Measurements from ENCODE around the gene GPR183. TPM values are rescaled to one million over a fixed set of nuclear protein-coding genes. Genes with fewer than 3 reads are reported as not detected.

GPR183 gene
- total and polyA plus RNA-seq, 10 of the 15 experiments (the other 5 are each of a cell fraction or from before 2014, with no cell fraction given) = 134 to 669 (median 225) TPM

DNA sequence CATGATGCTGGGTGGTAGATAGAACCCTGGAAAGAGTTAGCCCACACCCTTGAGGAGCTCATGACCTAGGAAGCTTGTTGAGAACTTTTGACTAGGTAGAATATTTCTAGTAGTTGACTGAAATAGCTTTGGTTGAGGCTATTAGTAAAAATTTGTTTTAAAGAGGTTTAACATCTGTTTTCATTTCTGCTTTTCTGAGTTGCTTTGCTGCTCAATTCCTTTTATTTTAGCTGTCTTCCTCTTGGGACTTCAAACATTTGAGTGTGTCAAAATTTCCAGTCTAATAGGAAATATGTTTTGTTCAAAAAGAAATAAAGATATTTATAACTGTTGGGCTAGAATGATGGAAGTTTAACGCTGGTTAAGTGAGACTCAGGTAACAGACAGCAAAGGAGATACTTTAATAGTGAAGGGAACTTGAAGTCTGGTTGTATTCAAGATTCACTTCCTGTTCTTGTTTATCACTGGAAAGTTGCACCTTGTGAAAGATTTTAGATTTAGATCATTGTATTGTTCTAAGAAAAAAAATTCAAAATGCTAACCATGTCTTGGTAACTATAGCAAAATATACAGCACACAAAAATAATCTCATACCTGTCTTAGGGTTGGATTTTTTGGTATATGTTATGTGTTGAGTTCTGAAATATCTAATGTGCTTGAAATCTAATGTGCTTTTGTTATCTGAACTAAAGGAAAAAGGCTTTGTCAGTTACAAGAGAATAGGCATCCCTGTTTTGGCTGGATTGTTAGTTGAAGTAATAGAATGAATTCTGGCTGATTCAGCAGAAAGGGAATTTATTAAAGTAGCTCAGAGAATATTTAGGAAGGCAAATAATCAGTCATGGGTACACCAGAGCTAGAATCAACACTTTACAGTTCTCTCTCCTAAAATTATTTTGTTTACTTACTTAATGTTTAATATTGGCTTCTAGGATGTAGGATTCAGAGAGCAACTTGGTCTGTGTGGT is 24.7 kb downstream of the GPR183 start (continued):
- TF ChIP-seq CEBPB (IDR thresholded peaks at IDR 0.05; ENCODE audit: borderline replicate concordance in 1 of 2, low read depth in 2 of 2, low read length in 2 of 2) = 0 out of 4 replicates have a peak, but pooled peaks of 1 of the 2 experiments have one; percentile 37
- TF ChIP-seq, protein P1, sequence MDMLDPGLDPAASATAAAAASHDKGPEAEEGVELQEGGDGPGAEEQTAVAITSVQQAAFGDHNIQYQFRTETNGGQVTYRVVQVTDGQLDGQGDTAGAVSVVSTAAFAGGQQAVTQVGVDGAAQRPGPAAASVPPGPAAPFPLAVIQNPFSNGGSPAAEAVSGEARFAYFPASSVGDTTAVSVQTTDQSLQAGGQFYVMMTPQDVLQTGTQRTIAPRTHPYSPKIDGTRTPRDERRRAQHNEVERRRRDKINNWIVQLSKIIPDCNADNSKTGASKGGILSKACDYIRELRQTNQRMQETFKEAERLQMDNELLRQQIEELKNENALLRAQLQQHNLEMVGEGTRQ (IDR thresholded peaks at IDR 0.05; ENCODE audit: borderline replicate concordance, low read depth, low read length) = no peak
- TF ChIP-seq SPI1 (IDR thresholded peaks at IDR 0.05; ENCODE audit: borderline replicate concordance, insufficient read depth, low read depth, low read length) = peak; percentile 90
- peak; percentile 28; the same call in 1 of the 2 replicates for TF ChIP-seq CREB1 (IDR thresholded peaks at IDR 0.05; ENCODE audit: low read depth)
- TF ChIP-seq JUNB (IDR thresholded peaks at IDR 0.05) = peak; percentile 67
- TF ChIP-seq SIN3A (IDR thresholded peaks at IDR 0.05; ENCODE audit: low read depth, low read length) = no peak
- TF ChIP-seq LARP7 (IDR thresholded peaks at IDR 0.05) = no peak
- TF ChIP-seq MTA2 (IDR thresholded peaks at IDR 0.05; ENCODE audit: low read depth) = peak; percentile 87
- peak; percentile 89 to 94 for TF ChIP-seq IKZF2 (IDR thresholded peaks at IDR 0.05)
- TF ChIP-seq EED (IDR thresholded peaks at IDR 0.05; ENCODE audit: low read depth) = peak; percentile 45; the same call in 1 of the 2 replicates
- no peak for TF ChIP-seq RBBP5 (conservative IDR thresholded peaks at IDR 0.05)
- no peak for TF ChIP-seq ZZZ3 (IDR thresholded peaks at IDR 0.05; ENCODE audit: control insufficient read depth, insufficient read length, low read depth)
- peak; percentile 96 for TF ChIP-seq FOXM1 (IDR thresholded peaks at IDR 0.05; ENCODE audit: low read depth, low read length)
- no peak for TF ChIP-seq ZNF384 (IDR thresholded peaks at IDR 0.05; ENCODE audit: borderline replicate concordance, low read depth, low read length)
- peak; percentile 72; the same call in 1 of the 2 replicates for TF ChIP-seq BCL11A (IDR thresholded peaks at IDR 0.05; ENCODE audit: low read depth, low read length)
- TF ChIP-seq TCF12 (IDR thresholded peaks at IDR 0.05; ENCODE audit: low read depth, low read length) = 0 out of 2 replicates have a peak, but pooled peaks have one; percentile 19
- no peak for TF ChIP-seq ZNF622 (IDR thresholded peaks at IDR 0.05)
- TF ChIP-seq POLR2AphosphoS2 (IDR thresholded peaks at IDR 0.05; ENCODE audit: low read depth, low read length) = no peak
- no peak for TF ChIP-seq RCOR1 (conservative IDR thresholded peaks at IDR 0.05; ENCODE audit: low read depth, low read length)
- peak; percentile 75 for TF ChIP-seq CREM (IDR thresholded peaks at IDR 0.05; ENCODE audit: low read depth)
- peak; percentile 92 for TF ChIP-seq DPF2 (IDR thresholded peaks at IDR 0.05)
- TF ChIP-seq SIX5 (IDR thresholded peaks at IDR 0.05; ENCODE audit: low read depth, low read length, severe bottlenecking) = no peak
- TF ChIP-seq CBX5 (IDR thresholded peaks at IDR 0.05; ENCODE audit: low read depth) = peak; percentile 70; the same call in 1 of the 2 replicates
- peak; percentile 44; the same call in 1 of the 2 replicates for TF ChIP-seq BMI1 (IDR thresholded peaks at IDR 0.05; ENCODE audit: borderline replicate concordance)
- 0 out of 2 replicates have a peak, but pooled peaks have one; percentile 63 for TF ChIP-seq NBN (IDR thresholded peaks at IDR 0.05)
- peak; percentile 98 for TF ChIP-seq NFIC (IDR thresholded peaks at IDR 0.05; ENCODE audit: low read depth, low read length)
- TF ChIP-seq HDAC2 (IDR thresholded peaks at IDR 0.05) = peak; percentile 42; the same call in 1 of the 2 replicates
- TF ChIP-seq GATAD2B (conservative IDR thresholded peaks at IDR 0.05; ENCODE audit: low read depth) = no peak; the same call in 1 of the 2 replicates
- peak; percentile 65 for TF ChIP-seq ZNF217 (IDR thresholded peaks at IDR 0.05)
- TF ChIP-seq, protein P2, sequence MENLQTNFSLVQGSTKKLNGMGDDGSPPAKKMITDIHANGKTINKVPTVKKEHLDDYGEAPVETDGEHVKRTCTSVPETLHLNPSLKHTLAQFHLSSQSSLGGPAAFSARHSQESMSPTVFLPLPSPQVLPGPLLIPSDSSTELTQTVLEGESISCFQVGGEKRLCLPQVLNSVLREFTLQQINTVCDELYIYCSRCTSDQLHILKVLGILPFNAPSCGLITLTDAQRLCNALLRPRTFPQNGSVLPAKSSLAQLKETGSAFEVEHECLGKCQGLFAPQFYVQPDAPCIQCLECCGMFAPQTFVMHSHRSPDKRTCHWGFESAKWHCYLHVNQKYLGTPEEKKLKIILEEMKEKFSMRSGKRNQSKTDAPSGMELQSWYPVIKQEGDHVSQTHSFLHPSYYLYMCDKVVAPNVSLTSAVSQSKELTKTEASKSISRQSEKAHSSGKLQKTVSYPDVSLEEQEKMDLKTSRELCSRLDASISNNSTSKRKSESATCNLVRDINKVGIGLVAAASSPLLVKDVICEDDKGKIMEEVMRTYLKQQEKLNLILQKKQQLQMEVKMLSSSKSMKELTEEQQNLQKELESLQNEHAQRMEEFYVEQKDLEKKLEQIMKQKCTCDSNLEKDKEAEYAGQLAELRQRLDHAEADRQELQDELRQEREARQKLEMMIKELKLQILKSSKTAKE (IDR thresholded peaks at IDR 0.05; ENCODE audit: low read depth, poor library complexity, severe bottlenecking) = peak; percentile 88

All from GM12878 (cell line).